Esophagus squamous epithelium (tissue), 5 donors: ENCODE data around the gene CHST8. TPM values are rescaled to one million over a fixed set of nuclear protein-coding genes. Genes with fewer than 3 reads are reported as not detected.

Experiments
- DNase-seq: peaks from one replicate; lab custom pipeline; 2025; lab: John Stamatoyannopoulos, UW
- H3K27ac ChIP-seq, 4 donors: fragments of 200-600 bp; sonication (generic); one replicate each; pipeline ENCODE4 v1.5.1; 2016 to 2019; ENCODE audit warnings: mild to moderate bottlenecking in 1 of 4
- H3K27me3 ChIP-seq, 4 donors: fragments of 200-600 bp; sonication (generic); 1 replicate in 3 of 4; 2 replicates in 1 of 4; pipeline versions ENCODE4 v1.5.1 to v1.6.0; 2017 to 2021; ENCODE audit warnings: antibody characterized with exemption in 1 of 4
- H3K36me3 ChIP-seq, 3 donors: fragments of 200-600 bp; sonication (generic); one replicate each; pipeline ENCODE4 v1.5.1; 2016 to 2019
- H3K4me1 ChIP-seq, 3 donors: fragments of 200-600 bp; sonication (generic); one replicate each; pipeline ENCODE4 v1.5.1; 2017 to 2019
- H3K4me3 ChIP-seq, 4 donors: fragments of 200-600 bp; sonication (generic); 1 replicate in 3 of 4; 2 replicates in 1 of 4; pipeline ENCODE4 v1.5.1; 2016 to 2019; ENCODE audit warnings: mild to moderate bottlenecking in 2 of 4, moderate library complexity in 1 of 4
- H3K9me3 ChIP-seq, 3 donors: fragments of 200-600 bp; sonication (generic); one replicate each; pipeline ENCODE4 v1.5.1; 2016 to 2019
- POLR2A ChIP-seq, 4 donors: fragments of 450-650 bp; IDR thresholded peaks; one replicate each; pipeline ENCODE4 v1.6.1; 2017; ENCODE audit warnings: antibody characterized with exemption in 4 of 4, mild to moderate bottlenecking in 4 of 4, moderate library complexity in 3 of 4
- WGBS, 2 donors: methylation state at CpG; one replicate each; pipeline ENCODE4 v1.1.5; 2018; 5-methylcytosine and 5-hydroxymethylcytosine counted together
- intact Hi-C: fragments of 100-400 bp; cut with DNase I; formaldehyde crosslinking; loops from one replicate; pipeline ENCODE4 v1.15.0; 2022
- total RNA-seq, 4 donors: library from RNA; depleted of rRNA; stranded (reverse); fragments of >200 nt; gene quantifications; one replicate each; pipeline ENCODE4 v1.1.0, GENCODE V29; 2016
- TF ChIP-seq, protein P1 (sequence below), 6 experiments: fragments of 450-650 bp in 4 of 6; fragments of 200-600 bp in 2 of 6; sonication (generic) in 2 of 6; IDR thresholded peaks; one replicate each; pipeline ENCODE4 v1.5.1; 2016 to 2019; ENCODE audit warnings: antibody characterized with exemption in 6 of 6, mild to moderate bottlenecking in 4 of 6, moderate library complexity in 4 of 6
- donor health status: DM: yes; HTN: yes; CAD: no.

CHST8 gene
- total RNA-seq, 4 donors from 2014 or later: 0.38 TPM; not detected in 3

- intact Hi-C loops: no loop called here
- H3K27me3 ChIP-seq: peaks cover 0 to 83% (median 2%) of the 10 kb centered on the region in 4 donors
- no peak for DNase-seq
These were observed 64.5 kb downstream of the CHST8 start for GRCh38 chr19:33686262-33686661.

GRCh38 chr19:33686687-33687480, 65.1 kb downstream of the CHST8 start:
- Histone ChIP-seq H3K27me3 (peaks cover 0 to 80% (median 2%) of the 10 kb centered on the region in 4 donors), H3K9me3 (no peaks in the 10 kb centered on the region), H3K4me1 (peaks cover 0 to 6% (median 0%) of the 10 kb centered on the region in 3 donors), H3K4me3 (no peak overlapping the region), H3K36me3 (no peaks in the 10 kb centered on the region), H3K27ac (no peak overlapping the region)
- WGBS, 2 donors: 61 to 71% methylated on average over 10 to 15 of the region's 24 CpGs
- no peak for TF ChIP-seq POLR2A (IDR thresholded peaks at IDR 0.05)
- TF ChIP-seq, protein P1, sequence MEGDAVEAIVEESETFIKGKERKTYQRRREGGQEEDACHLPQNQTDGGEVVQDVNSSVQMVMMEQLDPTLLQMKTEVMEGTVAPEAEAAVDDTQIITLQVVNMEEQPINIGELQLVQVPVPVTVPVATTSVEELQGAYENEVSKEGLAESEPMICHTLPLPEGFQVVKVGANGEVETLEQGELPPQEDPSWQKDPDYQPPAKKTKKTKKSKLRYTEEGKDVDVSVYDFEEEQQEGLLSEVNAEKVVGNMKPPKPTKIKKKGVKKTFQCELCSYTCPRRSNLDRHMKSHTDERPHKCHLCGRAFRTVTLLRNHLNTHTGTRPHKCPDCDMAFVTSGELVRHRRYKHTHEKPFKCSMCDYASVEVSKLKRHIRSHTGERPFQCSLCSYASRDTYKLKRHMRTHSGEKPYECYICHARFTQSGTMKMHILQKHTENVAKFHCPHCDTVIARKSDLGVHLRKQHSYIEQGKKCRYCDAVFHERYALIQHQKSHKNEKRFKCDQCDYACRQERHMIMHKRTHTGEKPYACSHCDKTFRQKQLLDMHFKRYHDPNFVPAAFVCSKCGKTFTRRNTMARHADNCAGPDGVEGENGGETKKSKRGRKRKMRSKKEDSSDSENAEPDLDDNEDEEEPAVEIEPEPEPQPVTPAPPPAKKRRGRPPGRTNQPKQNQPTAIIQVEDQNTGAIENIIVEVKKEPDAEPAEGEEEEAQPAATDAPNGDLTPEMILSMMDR (IDR thresholded peaks at IDR 0.05): no peak
- intact Hi-C loops: no loop called here
- DNase-seq: no peak

More at GRCh38 chr19:33686262-33686661, 64.5 kb downstream of the CHST8 start:
- no peak for TF ChIP-seq POLR2A (IDR thresholded peaks at IDR 0.05)
- TF ChIP-seq, protein P1 (IDR thresholded peaks at IDR 0.05): no peak
- WGBS, 2 donors: 66 to 67% methylated on average over 5 to 6 of the region's 8 CpGs
- Histone ChIP-seq H3K9me3 (no peaks in the 10 kb centered on the region), H3K36me3 (no peaks in the 10 kb centered on the region), H3K4me1 (peaks cover 0 to 6% (median 0%) of the 10 kb centered on the region in 3 donors), H3K4me3 (no peak overlapping the region), H3K27ac (no peak overlapping the region)

GRCh38 chr19:33687481-33688170, 65.9 kb downstream of the CHST8 start:
- H3K27me3 ChIP-seq: peaks cover 0 to 75% (median 2%) of the 10 kb centered on the region in 4 donors
- H3K27ac ChIP-seq: no peak overlapping the region
- H3K9me3 ChIP-seq: no peaks in the 10 kb centered on the region
- 58 to 61% methylated on average over 7 to 9 of the region's 17 CpGs for WGBS, 2 donors
- intact Hi-C loops: no loop called here
- H3K36me3 ChIP-seq: no peaks in the 10 kb centered on the region
- TF ChIP-seq, protein P1 (IDR thresholded peaks at IDR 0.05): no peak
- no peak for TF ChIP-seq POLR2A (IDR thresholded peaks at IDR 0.05)
- H3K4me1 ChIP-seq: peaks cover 0 to 6% (median 0%) of the 10 kb centered on the region in 3 donors
- no peak for DNase-seq
- H3K4me3 ChIP-seq: no peak overlapping the region

DNA sequence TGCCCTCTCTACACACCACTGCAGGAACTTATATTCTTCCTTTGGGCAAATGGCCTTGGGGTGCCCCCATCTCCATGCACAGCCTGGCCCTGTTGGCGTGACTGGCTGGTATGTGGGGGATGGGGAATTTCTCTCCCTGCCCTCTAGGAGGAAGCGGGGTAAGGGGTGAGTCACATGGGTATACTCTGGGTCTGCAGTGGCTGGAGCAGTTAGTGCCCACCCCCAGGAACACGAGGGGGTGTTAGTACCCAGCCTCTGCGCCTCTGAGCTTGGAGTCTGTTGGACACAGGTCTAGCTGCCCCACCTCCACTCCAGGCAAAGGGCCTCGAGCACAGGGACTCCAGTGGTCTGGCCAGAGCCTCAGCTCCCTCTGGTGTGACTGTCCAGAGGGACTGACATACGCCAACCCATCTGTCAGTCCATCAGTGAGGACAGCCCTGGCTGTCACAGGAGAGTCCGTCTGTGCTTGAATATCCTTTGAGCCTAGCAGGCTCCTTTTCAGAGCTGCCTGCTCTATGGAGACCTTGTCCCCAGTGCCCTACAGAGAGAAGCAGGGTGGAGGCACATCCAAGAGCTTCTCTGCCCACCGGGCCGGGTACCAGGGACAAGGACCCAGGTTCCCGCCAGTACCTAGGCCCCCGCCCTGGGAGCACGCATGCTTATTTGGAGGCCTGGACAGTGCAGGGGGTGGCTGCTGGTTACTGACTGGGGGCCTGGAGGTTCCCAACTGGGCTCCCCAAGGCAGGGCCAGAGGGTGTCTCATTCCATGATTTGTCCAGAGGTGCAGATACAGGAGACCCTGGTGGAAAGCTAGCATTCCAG, 66.6 kb downstream of the CHST8 start:
- intact Hi-C loops: no loop called here
- no CpG with 5 or more reads among the region's 12 CpGs for whole genome bisulfite sequencing, 2 donors
- no peaks in the 10 kb centered on the region for H3K9me3 ChIP-seq
- H3K27me3 ChIP-seq: peaks cover 0 to 68% (median 2%) of the 10 kb centered on the region in 4 donors
- H3K27ac ChIP-seq: no peak overlapping the region
- H3K4me1 ChIP-seq: peaks cover 0 to 6% (median 0%) of the 10 kb centered on the region in 3 donors
- H3K36me3 ChIP-seq: no peaks in the 10 kb centered on the region
- no peak for DNase-seq
- TF ChIP-seq POLR2A (IDR thresholded peaks at IDR 0.05): no peak
- TF ChIP-seq, protein P1 (IDR thresholded peaks at IDR 0.05): no peak
- H3K4me3 ChIP-seq: no peak overlapping the region
